ENCODE results near the gene ULBP2.
"Not testable (repeated sequence)": the region's sequence is repeated elsewhere in the genome, so short reads cannot be mapped to it uniquely, and the experiment has no call there.

Gene ULBP2

DNA sequence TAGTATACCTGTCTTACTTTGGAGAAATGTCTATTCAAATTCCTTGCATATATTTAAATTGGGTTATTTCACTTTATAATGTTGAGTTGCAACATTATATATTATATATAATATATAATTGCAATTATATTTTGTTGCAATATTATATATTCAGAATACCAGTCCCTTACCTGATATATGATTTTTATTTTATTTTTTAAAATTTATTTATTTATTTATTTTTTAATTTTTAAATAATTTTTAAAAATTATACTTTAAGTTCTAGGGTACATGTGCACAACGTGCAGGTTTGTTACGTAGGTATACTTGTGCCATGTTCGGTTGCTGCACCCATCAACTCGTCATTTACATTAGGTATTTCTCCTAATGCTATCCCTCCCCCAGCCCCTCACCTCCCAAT, 14.8 kb upstream of the ULBP2 start:
- DNase-seq, result not testable (repeated sequence)

DNA sequence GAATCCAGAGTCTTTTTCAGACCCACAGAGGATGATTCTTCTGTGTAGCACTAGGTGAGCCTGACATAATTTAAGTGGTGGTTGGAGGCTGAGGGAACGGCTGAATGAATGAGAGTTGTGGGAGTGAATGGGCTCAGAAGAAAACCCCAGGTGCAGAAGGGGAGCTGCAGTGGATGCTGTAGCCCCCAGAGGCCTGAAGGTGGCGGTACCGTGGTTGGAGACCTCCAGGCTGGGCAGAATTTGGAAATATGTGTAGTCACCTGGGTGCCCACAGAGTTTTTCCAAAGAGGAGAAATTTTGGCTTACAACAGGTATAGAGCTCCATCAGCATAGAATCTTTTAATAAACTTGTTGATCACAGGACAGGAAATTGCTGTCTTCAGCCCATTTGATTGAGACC, 12.4 kb upstream of the ULBP2 start:
- no peak for DNase-seq

DNA sequence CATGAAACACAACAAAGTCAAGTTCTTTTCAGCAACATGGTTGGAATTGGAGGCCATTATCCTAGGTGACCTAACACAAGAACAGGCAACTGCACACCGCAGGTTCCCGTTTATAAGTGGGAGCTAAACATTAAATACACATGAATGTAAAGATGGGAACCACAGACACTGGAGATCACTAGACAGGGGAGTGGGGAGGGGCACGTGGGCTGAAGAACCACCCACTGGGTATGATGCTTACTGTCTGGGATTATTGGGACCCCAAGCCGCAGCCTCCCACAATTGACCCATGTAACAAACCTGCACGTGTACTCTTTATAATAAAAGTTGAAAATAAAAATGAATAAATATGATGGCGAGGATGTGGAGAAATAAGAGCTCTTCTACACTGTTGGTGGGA, 10.3 kb upstream of the ULBP2 start:
- DNase-seq, result no peak

DNA sequence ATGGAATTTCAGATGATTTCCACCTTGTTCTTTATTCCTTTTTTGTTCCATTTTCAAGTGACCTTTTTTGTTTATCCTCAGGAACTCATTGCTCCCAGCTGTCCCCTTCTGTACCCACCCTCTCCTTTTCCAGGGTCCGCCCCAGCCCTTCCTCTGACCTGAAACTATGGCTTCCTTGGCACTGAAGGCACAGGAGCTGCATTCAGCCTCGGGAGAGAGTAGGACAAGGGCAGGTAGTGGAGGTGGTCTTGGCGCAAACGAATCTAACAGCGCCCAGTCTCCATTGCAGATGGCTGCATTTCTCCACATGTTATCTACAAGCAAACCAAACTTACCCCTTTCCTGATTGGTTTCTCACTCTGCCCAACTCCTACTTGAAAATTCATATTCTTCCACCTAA, 8.8 kb upstream of the ULBP2 start:
- DNase-seq, result no peak

DNA sequence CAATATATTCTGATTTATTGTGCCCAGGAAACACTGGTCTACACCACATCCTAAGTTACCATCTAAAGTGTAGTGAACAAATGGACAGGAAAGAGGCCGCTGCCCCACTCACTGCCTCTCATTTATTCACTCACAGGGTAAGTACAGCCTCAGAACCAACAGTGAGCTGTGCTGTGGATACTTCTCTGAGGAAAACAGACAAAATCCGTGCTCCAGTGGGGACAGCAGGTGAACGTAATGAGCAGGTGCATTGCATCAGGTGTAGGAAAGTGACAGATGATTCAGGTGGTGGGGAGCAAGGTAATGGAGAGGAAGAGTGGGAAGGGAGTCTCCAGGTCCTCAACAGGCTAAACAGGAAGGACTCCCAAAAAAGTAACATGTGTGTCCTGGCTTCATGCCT, 8.4 kb upstream of the ULBP2 start:
- no peak for DNase-seq

DNA sequence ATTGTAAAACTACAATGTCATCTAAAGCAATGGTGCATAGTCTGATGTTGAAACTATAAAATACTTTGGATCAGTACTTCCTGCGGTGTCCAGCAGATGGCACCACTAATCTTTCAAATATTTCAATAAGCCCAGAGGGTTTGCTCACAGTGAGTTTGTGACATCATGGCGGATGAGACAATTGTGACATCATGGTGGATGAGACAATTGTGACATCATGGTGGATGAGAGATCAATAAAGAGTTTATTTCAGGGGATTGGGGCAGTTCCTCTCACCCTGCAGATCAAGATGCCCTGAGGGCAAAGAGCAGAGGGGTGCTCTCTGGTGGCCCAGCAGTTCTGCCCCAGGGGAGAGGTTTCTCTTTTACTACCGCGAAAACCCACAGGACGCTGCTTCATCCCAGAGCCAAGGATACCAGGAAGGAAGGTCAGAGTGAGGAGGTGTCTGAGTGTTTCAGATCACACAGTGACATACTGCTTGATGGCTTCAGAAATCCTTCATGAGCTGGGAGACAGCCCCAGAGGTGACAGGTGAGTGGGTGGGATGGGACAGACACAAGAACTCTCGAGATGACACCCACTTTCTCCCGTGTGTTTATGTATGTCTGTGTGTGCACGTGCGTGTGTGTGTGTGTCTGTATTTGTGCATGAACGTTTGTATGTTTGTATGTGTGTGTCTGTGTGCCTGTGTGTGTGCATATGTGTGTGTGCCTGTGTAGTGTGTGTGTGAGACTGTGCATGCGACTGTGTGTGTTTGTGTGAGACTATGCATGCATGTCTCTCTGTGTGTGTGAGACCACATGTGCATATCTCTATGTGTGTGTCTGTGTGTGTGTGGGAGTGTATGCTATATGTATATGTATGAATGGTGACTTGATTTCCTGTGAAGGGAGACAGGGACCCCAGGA, 7.3 kb upstream of the ULBP2 start:
- DNase-seq, result no peak

DNA sequence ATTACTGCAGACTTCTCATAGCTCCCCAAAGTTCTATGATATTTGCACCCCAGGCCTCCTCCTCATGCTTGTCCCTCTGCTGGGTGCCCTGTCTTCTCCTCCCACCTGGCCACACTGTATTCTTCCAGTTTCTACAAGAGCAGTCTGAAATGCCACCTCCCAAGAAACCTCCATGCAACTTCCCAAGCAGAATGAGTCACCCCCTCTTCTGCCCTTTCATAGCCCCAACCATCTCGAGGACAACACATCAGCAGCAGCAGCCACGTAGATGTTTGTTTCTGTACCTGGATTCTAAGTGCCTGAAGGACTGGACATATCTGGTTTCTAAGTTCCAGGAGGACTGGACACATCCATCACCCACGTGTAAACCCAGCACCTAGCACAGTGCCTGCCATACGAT, 6.6 kb upstream of the ULBP2 start:
- DNase-seq, result no peak

DNA sequence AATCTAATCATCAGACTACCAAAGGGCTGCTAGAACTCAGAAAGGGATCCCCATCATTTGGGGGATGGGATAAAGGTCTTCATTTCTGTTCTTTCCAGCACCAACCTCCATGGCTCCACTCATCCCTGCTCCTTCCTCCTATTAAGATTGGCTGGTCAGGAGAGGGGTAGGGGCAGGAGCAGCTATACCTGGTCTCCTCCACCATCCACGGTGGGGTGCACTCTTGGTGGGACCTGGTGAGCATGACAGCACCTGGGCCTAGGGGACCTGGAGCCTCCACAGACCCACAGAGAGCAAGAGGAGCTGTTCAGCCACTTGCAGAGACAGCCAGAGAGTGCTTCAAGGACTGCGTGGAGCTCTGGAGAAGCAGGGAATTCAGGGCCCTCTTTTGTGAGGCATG, 6.1 kb upstream of the ULBP2 start:
- DNase-seq, result no peak

DNA sequence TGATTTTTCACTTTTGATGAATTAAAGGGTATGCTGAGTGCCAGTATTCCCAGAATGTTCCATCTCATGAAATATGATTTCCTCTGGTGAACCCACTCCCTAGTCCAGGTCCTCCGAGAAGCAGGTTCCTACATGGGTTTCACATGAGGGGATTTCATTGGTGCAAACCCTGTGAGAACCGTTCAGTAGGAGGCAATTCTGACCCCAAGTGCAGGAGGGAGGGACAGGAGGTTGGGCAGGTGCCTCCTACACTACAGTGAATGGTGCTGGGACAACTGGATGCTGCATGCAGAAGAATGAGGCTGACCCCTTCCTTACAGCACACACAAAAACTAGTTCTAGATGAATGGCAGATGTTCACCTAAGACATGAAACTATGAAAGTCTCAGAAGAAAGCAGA, 5.1 kb upstream of the ULBP2 start:
- no peak for DNase-seq

DNA sequence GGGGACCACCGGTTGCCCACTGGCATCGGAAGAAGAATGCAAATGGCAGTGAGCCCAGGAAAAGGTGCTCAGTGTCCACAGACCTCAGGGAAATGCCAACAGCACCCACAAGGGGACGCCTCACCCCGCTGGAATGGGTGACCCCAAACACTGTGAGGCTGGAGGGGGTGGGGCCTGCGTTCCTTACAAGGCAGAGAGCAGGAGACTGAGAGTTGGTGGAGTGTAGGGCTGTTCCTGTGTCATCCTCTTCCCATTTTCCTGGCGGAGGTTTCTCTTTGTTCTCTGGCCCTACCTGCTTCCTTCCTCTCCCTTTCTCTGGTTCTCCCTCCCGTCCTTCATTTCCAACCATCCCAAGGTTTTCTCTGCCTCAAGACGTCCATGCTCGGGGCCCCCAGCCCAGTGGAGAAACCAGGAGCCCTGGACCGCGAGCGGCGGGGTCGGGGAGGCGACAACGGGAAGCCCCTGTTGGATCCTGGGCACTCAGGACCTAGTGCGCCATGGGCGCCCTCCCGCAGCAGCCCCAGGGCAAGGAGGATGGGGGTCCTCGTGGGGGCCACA, 3.7 kb upstream of the ULBP2 start:
- not testable (repeated sequence) for DNase-seq

DNA sequence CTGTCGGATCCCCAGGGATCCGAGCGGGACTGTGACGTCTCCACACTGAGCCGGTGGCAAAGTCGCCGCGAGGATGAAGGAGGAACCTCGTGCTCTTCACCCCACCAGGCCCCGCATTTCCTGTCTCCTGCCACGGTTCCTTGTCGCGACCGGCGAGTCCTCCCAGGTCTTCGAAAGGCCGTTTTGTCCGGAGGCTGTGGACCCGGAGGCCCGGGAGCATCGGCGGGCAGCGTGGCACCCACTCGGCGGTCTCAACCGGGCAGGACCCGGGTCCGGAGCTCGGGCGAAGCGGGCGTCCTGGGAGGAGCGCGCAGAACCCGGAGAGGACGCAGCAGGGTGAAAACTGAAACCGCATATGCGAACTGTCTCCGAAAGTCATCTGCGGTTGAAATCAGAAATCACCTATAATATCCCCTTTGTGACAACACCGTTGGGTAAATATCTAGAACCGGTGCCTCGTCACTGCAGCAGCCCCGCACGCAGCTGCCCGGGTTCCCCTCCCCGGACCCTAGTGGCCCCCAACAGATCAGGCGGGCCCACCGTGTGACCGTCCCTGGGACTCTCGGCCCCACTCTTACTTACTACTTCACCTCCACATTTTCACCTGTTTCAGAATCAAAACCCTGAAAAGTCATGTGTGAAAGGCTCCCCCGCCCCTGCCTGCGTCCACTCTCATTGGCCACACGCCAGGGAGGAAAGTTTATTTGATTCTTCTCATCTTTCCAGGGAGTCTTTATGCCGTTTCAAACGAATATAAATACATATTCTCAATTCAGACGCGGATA, 3.1 kb upstream of the ULBP2 start:
- DNase-seq, result no peak

DNA sequence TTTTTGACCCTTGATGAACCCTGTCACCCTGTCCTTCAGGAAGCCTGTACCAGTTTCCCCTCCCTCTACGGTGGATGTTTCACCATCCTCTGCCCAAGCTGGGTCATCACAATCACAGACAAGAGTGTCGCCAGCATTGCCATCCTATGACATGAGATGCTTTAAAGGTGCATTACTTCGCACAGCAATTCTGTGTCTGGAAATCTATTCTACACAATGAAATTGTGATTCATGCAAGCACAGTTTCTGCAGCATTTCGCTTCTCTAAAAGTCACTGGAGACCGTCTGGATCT, 2.5 kb upstream of the ULBP2 start:
- no peak for DNase-seq

DNA sequence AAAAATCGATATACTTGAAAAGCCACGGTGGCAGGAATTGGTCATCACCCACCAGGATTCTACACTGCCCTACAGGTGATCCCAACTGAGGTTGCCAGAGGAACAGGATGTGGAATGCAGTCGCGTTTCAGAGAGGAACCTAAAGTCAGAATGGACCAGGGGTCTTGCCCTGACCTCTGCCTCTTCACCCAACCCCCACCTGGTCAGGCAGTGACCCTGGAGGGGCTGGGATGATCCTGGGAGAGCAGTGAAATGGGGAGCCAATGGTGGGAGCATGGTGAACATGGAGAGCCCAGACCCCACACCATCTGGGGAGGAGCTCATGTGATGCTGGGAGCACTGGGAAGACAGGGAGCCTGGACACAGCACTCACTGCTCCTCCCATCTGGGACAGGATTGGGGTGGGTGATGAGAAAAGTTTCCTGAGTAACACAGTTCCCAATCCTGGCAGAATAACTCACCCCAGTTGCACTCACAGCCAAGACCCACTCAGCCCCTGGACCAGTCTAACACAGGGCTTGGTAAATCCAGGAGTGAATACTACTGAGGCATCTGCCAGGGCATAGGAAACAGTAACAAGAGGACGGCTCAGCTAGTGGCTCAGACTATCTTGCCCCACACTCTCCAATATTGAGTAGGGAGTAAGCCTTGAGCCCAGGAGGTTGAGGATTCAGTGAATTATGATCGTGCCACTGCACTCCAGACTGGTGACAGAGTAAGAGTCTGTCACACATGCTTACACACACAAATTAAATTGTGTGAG, 1.7 kb upstream of the ULBP2 start:
- no peak for DNase-seq

DNA sequence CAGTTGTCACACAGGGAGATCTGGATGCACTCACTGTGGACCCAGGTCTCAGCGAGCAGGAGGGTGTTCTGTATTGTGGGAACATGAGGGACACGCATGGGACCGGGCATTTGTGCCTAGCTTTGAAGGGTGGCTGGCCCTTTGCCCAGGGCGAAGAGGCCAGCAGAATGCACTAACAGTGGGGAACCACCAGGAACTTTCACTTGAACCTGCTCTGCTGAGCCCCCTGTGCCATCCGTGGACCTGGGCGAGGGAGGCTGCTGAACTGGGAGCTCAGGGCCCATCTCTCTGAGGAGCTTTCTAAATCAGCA, 1.2 kb upstream of the ULBP2 start:
- DNase-seq, result no peak

DNA sequence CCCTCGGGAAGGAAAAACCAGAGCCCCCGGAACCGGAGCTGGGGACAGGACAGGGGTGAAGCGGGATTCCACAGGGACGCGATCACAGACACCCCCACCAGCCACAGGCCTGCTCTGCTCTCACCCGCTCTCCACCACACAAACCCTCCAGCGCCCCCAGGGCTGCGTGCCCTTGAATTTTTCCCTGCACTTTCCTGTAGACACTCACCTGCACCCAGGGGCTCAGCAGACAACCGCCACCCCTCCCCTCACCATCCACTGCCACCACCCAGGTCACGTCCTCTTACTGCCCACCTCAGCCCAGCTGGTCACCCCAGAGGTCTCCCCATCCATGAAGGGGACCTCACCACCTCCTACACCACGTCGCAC, 631 bp downstream of the ULBP2 start:
- DNase-seq, result no peak

DNA sequence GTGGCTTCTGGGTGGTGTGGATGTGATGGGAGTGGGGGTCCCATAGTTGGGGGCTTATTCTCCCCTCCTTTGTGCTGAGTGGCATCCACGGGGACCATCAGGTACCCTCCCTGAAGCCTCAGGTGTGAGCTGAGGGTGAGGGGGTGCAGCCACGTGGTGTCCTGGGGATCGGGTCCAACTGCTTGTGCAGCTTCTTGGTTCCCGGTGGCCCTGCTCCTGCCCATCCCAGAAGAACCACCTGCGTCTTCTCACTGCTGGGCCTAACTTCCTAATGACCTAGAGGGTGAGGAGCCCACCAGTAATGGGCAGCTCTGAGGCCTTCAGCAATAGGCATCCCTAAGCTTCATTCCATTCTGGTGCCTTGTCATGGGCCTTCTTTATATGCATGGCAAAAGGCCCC, 1.5 kb downstream of the ULBP2 start:
- not testable (repeated sequence) for DNase-seq

DNA sequence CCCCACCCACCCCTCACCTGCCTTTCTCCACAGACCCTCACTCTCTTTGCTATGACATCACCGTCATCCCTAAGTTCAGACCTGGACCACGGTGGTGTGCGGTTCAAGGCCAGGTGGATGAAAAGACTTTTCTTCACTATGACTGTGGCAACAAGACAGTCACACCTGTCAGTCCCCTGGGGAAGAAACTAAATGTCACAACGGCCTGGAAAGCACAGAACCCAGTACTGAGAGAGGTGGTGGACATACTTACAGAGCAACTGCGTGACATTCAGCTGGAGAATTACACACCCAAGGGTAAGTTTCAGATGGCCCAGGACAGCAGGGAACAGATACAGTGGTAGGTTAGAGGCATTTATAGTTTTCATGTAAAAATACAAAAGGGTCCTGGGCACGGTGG, 3.5 kb downstream of the ULBP2 start:
- not testable (repeated sequence) for DNase-seq

DNA sequence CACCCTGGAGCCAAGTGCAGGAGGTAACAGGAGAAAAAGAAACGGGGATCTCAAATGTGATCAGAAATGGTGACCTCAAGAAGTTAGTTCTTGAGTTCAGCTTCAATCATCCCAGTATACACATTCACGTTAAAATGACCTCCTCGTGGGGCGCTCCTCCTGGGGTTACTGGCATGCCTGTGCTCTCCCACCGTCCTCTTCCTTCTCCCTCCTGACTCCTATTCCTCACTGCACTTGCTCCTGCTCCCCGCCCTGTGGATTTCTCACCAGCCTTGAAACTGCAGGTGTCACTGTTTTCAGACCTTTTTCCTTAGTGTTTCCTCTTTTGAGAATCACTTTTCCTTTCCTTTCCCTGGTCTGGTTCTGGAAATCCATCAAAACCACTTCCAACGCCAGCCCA, 4.8 kb downstream of the ULBP2 start:
- not testable (repeated sequence) for DNase-seq

DNA sequence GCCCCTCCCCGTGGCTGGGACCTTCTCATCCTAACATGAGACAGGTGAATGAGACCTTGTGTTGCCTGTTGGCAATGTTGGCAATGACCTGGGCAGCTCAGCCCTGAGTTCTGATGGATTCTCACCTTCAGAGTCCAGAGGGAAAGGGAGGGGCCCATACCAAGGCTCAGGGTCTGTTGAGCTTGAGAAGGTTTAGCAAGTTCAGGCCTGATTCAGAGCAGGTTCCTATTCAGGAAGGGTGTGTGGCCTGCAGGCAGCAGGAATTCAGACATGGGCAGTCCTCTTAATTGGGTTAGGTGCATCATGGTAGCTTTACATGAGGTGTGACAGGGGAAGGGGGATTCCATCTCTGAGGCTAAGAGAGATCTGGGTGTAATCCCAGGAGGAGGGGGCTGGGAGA, 5.7 kb downstream of the ULBP2 start:
- DNase-seq, result not testable (repeated sequence)

DNA sequence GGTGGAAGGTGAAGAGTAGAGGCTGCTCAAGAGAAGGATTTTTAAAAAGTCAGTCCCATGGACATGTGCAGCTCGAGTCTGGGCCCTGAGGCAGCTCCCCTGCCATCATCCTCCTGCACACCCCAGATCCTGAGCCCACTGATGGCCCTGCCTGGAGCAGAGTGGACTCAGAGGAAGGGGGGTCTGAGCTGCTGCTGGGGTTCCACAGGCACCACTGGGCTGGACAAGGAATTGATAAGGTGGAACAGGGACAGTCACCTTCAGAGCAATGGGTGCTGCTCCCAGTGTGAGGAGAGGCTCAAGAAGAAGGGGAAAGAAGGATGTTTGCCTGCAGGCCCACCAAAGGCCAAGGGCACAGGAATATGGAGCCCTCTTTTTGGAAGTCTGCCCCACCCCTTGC, 6.2 kb downstream of the ULBP2 start:
- DNase-seq, result no peak

DNA sequence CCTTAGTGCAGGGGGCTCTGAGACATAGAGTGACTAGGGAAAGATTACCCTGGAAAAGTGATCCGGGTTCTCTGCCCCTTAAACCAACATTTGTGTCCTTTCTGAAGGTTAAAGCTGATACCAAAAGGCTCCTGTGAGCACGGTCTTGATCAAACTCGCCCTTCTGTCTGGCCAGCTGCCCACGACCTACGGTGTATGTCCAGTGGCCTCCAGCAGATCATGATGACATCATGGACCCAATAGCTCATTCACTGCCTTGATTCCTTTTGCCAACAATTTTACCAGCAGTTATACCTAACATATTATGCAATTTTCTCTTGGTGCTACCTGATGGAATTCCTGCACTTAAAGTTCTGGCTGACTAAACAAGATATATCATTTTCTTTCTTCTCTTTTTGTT, 6.8 kb downstream of the ULBP2 start:
- DNase-seq, result no peak

DNA sequence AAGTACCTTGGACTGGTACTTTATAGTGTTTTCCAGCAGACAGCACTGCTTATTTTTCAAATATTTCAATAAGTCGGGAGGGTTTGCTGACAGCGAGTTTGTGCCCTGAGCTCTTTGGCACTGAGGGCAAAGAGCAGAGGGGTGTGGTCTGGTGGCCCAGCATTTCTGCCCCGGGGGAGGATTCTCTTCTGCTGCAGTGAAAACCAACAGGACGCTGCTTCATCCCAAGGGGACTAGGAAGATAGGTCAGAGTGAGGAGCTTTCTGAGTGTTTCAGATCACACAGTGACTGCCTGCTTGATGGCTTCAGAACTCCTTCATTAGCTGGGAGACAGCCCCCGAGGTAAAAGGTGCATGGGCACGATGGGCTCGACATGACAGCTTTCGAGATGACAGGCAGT, 8.6 kb downstream of the ULBP2 start:
- no peak for DNase-seq

DNA sequence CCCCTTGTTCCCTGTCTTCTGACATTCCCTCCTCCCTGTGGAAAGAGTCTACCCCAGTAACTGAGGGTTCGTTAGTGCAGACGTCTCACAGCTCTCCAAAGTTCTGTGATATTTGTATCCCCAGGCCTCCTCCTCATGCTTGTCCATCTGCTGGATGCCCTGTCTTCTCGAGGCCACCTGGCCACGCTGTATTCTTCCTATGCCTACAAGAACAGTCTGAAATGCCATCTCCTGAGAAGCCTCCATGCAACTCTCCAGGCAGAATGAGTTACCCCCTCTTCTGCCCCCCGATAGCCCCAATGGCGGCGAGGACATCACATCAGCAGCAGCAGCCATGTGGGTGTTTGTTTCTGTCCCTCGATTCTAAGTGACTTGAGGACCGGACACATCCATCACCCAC, 9.3 kb downstream of the ULBP2 start:
- DNase-seq, result no peak

DNA sequence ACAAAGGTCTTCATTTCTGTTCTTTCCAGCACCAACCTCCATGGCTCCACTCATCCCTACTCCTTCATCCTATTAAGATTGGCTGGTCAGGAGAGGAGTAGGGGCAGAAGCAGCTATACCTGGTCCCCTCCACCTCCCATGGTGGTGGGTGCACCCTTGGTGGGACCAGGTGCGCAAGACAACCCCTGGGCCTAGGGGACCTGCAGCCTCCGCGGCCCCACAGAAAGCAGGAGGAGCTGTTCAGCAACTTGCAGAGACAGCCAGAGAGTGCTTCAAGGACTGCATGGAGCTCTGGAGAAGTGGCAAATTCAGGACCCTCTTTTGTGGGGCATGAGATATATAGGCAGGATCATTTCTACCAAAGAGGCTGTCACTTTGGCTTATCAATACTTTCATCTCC, 9.8 kb downstream of the ULBP2 start:
- DNase-seq, result no peak
